PC-3 (cell line): Measurements from ENCODE around the gene CAMK2B.

ENCODE experiments used
- EZH2 ChIP-seq: fragments of 300-600 bp; sonication (generic); IDR thresholded peaks from one replicate; pipeline ENCODE4 v1.6.1; 2017; ENCODE audit warnings: antibody characterized with exemption, mild to moderate bottlenecking, low read length; ENCODE audit not compliant: unreplicated experiment
- EZH2phosphoT487 ChIP-seq: fragments of 300-600 bp; sonication (generic); IDR thresholded peaks from 2 replicates; pipeline ENCODE4 v1.6.1; 2018; ENCODE audit warnings: mild to moderate bottlenecking, antibody characterized with exemption, low read length, borderline replicate concordance
- TF ChIP-seq, protein P1 (sequence below): fragments of 300-600 bp; sonication (generic); conservative IDR thresholded peaks from 2 replicates; pipeline ENCODE4 v1.5.1; 2017; ENCODE audit warnings: antibody characterized with exemption, low read depth, mild to moderate bottlenecking, low read length

DNA sequence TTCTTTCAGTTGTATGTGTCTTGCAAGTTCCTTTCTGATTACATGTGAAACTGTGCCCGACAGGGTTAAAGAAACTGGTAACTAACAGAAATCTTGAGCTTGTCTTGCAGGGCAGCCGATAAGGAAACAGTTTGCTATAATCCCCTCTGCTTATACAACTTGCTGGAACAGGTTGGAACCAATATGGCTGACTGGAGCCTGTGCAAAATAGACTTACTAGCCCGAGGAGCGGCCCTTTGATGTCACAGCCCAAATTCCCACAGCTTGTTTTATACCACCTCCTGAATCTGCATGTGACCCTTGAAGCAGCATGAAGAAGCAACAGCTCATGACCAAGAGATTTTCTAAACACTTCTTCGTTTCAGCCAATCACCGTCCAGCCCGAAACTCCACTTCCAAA, 127.9 kb downstream of the CAMK2B start:
- TF ChIP-seq, protein P1, sequence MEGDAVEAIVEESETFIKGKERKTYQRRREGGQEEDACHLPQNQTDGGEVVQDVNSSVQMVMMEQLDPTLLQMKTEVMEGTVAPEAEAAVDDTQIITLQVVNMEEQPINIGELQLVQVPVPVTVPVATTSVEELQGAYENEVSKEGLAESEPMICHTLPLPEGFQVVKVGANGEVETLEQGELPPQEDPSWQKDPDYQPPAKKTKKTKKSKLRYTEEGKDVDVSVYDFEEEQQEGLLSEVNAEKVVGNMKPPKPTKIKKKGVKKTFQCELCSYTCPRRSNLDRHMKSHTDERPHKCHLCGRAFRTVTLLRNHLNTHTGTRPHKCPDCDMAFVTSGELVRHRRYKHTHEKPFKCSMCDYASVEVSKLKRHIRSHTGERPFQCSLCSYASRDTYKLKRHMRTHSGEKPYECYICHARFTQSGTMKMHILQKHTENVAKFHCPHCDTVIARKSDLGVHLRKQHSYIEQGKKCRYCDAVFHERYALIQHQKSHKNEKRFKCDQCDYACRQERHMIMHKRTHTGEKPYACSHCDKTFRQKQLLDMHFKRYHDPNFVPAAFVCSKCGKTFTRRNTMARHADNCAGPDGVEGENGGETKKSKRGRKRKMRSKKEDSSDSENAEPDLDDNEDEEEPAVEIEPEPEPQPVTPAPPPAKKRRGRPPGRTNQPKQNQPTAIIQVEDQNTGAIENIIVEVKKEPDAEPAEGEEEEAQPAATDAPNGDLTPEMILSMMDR: no peak
- TF ChIP-seq EZH2phosphoT487 (no peak), EZH2 (no peak)
